HG02623 (cell line): ENCODE results near the gene ATP10A.

Experiments
- ATAC-seq: cut with Tn5 transposase; IDR thresholded peaks from one replicate; pipeline ENCODE4 v1.9.1; 2021; ENCODE audit warnings: moderate library complexity; ENCODE audit not compliant: unreplicated experiment

ATP10A gene

DNA sequence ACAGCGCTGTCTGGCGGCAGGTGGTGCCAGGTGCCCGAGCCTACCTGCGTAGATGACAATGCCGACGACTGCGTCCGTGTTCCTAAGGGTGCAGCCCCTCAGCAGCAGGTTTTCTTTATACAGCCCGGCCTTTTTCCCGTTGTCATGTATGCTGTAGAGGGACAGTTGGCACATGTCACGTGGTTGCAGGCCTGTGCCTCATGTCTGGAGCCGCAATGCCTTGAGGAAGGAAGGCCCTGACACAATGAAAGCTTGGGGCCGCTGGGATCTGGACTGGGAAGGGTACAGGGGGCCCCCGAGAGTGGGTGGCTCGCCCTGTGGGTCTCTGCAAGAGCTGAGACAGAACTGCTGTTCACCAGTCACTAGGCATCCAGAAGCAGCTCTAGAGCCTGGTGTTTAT, 136.0 kb downstream of the ATP10A start:
- ATAC-seq = no peak

DNA sequence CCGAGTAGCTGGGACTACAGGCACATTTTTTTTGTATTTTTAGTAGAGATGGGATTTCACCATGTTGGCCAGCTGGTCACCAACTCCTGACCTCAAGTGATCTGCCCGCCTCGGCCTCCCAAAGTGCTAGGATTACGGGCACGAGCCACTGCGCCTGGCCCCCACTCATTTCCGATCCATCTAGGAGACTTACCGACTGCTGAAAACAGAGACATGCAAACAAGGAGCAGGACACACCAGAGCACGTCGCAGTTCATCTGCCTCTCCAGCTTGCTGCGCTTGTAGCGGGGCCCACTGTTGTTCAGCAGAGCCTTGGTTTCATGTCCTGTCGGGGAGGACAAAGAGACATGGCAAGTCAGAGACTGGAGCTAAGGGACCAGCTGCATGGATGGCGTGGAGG, 137.4 kb downstream of the ATP10A start:
- no peak for ATAC-seq

DNA sequence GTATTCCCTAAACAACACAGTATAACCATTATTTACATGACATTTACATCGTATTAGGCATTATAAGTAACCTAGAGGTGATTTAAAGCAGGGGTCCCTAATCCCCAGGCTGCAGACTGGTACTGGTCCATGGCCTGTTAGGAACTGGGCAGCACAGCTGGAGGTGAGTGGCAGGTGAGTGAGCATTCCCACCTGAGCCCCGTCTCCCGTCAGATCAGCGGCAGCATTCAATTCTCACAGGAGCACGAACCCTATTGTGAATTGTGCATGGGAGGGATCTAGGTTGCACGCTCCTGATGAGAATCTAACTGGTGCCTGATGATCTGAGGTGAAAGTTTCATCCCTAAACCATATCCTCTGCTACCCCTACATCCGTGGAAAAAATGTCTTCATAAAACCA, 138.2 kb downstream of the ATP10A start:
- ATAC-seq = no peak

DNA sequence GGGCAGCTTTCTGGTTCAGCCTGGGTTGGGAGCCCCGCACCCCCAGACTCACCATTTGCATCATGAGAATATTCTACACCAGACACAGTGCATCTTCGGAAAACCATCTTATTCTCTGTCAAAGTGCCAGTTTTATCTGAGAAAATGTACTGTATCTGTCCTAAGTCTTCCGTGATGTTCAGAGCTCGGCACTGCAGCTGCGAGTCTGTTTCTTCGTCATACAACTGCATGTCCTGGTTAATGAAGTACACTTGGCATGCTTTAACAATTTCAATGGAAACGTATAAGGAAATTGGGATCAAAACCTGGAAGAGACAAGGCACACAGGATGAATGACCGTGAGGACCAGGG, 141.5 kb downstream of the ATP10A start:
- no peak for ATAC-seq

DNA sequence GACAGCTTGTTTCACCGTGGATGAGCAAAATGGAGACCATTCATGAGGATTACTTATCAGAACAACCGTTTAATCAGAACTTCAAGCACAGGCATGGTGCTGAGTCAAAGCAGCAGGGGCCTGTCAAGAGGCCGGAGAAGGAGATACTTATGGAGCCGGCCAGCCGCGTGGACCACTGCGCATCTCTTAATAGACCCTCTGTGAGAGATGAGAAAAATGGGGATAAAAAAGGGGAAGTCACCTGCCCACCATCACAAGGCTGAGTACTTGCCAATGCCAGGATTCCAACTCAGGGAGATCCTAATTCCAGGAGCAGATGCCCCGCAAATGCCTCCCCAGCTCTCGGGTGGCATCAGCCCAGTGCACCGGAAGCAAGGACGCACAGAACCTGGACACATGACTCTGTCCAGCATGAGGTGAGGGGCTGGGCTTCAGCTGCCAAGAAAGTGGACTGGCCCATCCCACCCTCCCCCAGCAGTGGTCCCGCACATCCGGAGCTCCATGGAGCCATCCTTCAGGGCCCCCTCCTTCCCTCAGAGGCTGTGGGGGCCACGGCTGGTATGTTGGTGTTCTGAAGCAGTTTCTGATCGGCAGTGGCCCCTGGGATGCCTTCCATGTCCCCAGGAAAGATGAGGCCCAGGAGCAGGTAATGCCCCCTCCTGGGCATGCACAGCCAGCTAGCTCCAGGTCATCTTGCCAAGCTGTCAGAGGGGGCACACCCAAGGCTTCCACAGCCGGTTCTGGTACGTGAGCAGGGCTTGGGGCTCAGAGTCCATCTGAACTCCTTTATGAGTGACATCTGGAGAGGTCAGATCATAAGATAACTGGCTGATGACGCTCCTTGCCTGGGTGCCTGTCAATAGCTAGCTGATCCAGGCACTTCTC, 143.8 kb downstream of the ATP10A start:
- ATAC-seq = no peak

DNA sequence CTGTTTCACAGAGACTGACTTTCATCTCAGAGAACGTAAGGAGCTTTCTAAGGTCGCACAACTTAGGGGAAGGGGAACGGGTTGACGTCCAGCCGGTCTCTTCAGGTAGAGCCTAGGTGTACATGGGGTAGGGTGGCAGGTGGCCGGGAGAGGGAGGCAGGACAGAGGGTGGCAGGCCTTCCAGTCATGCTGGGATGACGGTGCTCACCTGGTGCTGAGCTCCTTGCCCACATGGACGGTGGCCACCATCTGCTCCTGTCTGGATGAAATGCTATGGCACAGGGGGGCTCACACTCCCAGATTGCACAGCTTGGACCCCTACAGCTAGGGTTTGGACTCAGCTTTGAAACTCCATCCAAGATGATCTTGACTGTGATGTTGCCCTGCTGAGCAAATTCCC, 144.5 kb downstream of the ATP10A start:
- no peak for ATAC-seq

DNA sequence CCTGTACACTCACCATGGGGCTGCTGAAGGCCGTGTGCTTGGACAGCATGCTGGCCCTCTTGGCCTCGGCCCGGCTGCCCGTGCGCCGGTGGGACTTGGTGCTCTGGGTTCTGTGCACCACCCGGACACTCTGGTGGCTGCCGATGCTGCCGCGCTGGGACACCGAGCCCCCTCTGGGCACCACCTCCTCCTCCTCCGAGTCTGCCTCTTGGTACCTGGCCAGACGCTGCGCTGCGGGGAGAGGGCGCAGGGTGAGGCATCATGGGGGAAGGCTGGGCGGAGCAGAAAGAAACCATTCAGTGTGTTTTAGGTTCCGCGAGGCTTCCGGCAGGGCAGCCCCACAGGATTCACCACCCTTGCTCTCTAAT, 145.0 kb downstream of the ATP10A start:
- ATAC-seq = no peak

DNA sequence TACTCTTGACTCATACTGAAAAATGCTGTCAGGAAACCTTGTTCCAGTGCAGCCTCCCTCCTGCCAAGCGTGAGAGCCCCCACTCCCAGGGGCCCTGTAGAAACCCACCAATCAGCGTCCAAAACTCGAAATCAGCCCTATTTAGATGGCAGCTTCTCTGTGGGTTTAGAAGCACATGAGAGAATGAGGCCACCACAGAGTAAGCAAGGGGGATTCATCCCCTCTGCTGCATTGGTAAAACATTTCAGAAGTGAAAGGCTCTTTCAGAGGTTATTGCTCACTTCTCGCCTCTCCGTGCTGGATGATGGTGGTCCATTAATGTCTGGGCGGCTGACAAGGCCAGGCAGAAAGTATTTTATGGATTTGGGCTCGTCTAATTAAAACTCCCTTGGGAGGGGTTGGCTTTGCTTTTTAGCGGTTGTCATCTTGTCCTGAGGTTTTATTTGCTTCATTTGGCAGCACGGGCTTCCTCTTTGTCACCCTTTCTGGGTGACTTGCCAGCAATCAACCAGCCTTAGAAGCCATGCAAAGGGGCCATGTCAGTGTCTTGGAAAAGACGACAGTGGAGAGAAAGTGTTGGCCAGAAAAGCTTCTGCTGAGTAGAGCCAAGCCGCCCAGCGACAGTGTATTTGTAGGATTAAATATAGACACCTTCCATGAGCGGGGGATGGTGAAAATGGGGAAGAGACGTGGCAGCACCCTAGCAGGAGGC, 145.5 kb downstream of the ATP10A start:
- no peak for ATAC-seq

DNA sequence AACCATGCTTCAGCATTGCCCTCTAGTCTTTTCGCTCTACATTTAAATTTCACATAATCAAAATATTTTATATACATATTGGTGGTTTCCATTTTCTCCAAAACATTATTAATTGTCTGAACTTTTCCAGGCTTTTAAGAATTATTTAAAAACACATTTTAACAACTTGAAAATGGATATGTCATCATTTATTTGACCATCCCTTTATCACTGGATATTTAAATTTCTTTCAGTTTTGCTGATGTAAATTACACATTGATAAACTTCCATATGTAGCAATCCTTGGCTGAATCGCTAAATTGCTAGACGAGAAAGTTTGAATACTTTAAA, 146.0 kb downstream of the ATP10A start:
- ATAC-seq = no peak

DNA sequence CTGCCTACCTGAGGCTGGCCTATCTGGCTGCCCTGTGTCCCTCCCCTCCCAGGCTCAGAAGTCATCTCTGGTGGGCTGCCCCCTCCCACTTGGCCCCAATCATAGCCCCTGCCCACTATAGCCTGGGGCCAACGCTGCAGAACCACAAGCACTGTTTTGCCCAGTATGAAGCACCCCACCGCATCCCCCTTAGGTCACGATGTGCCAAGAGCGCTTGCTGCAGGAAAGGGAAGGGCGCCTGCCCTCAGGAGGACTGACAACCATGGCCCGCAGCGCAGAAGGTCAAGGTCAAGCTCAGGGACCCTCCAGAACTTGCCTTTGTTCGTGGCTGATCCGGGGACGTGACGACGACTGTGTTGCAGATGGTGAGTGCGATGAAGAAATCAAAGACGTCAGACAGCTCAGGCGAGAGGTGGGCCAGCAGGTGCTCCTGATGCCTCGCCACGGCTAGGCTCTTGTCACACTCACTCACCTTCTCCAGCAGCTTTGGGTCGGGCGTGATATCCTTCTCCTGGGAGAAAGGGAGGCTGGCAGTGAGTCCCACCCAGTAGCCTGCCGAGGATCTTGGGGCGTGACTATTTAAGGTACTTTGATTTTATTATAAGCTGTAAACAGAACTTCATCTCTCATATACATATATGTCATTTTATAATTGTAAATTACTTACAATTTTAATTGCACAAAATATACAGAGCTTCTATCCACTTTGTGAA, 146.6 kb downstream of the ATP10A start:
- no peak for ATAC-seq

DNA sequence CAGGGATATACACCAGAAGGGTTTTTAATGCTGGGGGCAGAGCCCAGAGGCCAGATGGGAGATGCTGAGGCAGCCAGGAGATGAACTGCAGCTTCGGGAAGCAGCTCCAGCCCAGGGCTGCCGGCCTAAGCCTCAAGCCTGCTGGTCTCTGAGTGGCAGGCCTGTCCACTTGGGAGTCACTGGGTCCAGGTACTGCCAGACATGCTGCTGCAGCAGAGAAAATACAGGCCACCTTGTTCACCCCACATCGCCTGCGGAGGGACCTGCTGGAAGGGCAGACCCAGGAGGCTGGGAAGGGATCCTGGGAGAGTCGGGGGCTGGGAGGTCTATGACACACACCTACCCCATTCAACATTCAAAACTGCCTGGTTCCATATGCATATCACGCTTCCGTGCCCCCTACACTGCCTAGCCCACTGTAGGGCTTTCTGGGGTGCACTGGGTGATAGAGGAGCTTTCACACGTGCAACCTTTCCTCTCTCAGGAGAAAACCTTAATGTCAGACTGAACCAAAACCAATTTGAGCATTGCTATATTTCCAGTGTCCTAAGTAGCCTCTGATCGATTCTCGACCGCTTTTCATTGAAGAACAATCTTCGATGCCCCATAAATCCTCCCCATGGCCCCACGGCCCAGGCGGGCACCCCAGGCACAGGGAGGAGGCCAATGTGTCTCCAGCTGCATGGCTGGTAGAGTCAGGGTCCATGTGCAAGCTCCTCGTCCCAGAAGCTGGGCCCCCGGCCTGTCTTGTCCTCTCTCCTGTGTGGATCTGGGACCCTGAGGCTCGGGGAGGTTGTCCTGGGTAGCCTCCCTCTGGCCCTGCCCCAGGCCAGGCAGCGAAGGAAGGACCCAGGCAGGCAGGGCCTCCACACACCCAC, 147.4 kb downstream of the ATP10A start:
- no peak for ATAC-seq

DNA sequence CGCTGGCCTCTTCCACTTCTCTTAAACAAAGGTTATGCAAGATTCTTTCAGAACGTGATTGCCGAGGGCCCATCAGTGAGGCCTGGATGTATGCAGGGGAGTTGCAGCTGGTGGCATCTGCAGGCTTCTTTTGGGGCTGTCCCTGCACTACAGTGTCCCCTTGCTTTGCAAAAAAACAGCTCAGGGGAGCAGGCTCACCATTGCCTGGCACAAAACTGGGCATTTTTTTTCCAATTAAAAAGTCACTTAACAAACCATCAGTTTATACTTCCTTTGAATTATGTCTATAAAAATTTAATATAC, 148.6 kb downstream of the ATP10A start:
- ATAC-seq = no peak

DNA sequence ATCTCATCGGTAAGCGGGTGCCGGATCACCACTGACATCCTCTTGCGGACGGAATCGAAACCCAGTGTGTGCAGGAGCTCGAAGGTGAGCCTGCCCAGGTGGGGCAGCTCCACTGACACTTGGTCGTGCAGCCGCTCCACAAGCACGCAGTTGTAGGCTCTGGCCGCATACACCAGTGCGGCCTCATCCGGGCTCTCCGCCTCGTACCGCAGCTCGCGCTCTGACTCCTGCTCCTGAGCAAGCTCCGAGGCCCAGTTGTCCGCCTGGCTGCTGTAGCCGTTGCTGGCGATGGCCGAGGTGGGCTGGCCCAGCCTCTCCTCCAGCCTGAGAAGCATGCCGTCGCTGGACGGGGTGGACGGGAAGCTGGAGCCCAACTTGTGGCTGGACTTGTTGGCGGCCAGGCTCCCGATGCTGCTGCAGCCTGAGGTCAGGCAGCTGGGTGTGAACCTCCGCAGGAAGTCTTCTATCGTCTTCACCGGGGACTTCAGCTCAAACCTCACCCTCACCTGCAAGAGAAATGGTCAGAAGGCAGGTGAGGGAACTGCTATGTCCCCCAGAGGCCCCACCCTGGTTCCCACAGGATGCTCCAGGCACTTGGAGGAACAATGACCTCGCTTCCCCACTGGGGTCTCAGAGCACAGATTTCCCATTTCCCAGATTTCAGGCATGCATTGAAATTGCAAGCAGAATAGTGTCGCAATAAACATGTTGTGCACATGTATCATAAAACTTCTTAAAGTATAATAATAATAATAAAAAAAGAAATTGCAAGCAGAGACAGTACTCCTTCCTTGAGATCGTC, 149.2 kb downstream of the ATP10A start:
- ATAC-seq = no peak

DNA sequence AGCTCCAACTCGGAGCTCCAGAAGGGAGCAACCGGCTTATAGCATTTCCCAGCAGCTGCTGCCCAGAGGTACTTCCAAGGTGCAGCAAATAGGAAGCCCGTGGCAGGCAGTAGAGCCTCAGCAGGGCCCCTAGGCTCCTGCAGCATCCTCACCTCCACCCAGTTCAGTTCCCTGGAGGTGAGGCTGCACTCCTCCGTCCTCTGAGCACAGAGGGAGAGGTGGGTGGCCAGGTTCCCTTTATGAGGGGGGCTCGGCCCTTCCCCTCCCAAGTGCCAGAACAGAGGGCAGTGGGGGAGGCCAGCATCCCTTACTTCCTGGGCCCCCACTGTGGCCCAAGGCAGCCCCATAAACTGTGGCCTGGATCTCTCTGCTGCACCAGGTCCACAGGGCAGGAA, 150.2 kb downstream of the ATP10A start:
- ATAC-seq = no peak

DNA sequence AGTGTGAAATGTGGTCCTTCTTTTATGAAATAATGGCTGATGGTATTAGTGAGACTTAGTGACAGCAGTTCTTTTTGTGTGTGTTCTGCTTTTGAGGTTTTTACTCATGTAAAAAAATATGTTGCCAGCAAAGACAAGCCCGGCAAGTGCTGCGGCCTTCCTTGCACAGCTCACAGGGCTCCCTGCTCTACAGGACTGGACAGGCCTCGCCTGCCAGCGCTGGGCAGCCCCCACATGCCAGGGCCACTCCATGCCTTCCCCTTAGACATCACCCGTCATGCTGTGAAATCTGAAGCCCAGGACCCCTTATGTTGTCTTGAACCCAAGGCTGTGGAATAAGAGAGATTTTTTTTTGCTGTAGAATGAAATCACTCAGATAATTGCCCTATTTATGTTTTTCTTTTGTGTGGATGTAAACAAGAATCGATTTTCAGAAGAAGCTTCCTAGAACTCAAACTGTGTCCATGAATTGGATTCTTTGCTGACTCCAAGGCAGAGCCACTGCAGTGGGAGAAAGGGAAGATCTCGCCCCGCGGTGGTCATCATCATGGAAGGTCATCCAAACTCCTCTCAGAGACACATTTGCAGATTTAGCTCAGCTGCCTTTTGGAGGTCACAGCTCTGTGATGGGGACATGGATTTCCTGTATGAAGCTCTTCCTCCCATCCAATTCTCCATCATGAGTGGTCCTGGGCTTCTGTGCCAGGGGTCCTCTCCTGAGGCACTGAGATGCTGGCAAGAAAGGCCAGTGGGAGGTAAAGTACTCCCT, 150.8 kb downstream of the ATP10A start:
- ATAC-seq = no peak

DNA sequence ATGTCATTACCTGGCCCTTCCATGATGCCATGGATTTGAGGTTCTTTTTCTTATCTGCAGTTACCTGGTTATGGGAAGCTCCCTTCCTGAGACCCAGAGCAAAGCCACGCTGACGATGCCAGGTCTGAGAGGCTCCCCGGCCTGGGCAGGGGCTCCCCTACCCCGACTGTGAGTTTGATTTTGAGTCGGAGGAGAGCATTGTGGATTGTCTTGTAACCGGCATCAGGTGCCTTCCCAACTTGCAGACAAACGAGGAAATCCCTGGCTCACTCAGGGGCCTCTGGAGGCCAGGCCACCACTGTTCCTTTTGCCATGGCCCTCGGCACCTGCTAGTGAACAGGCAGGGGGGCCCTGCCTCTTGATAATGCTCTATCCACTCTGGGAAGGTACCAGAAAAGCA, 151.4 kb downstream of the ATP10A start:
- ATAC-seq = no peak

DNA sequence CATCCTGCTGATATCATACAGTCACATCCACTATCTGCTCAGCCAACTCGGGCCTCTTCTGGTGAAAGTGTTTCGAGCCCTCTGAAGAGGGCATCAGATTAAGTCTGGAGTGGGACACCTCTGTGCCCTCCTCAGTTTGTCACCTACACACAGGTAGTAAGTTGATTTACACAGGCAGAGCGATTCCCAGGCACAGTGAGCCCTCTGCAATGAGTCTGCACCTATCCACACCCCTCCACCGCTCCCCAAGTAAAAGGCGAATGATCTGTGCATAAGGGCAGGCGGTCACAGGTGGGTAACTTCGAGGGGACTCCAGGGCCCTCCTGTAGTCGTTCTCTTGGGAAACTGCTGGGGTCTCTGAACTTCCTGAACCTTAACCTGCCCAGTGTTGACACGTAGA, 152.0 kb downstream of the ATP10A start:
- no peak for ATAC-seq

DNA sequence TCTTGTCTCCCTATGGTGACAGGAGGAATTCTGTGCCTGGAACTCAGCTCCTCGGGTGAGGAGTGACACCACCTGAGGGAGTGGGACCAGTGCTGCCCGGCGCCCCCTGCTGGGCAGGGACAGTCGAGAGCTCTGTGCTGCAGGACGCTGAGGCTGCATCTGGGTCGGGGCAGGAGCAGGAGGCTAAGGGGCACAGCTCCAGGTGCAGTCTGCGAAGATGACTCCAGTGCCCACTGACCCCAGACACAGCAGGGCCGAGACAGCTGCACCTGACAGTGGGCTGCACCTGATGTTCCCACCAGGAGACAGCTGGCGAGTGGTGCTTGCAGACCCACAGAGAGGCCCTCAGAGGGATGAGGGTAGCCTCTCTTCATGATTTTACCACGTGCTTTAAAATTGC, 152.9 kb downstream of the ATP10A start:
- ATAC-seq = no peak

DNA sequence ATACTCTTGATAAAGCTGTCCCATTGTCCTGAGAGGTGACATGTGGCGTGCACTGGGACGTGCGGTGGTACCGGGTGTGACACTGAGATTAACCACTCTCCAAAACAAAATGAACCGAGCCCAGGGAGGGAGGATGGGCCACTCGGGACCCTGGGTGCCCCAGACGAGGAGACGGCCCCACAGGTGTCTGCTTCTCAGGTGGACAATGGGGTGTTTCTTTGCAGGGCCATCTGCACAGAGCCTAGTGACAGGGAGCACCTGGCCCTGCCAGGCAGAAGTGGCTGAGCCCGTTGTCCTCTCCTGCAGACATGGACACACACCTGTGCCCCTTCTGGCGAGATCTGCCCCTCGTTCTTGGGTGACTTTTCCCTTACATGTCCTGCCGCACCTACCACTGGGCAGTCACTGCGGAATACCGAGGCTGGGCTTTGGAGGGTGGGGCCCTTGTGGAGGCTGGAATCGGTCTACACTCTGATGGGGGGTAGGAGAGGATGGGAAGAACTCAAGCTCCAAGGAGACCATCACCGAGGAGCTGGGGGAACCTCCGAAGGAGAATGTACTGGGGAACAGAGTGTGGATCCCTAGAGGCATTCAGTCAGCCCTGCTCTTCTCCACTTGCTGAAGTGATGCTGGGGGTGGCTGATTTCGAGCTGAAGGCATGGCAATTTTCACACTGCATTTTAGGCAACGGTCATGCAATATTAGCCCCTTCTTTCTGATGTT, 153.5 kb downstream of the ATP10A start:
- ATAC-seq = no peak
